CD4-positive, alpha-beta T cell treated with Interferon gamma for 1 hour (primary cell): ENCODE measurements around the gene SETBP1.

Source experiments
- DNase-seq: peaks from one replicate; pipeline ENCODE4 v3.0.0-alpha.2; 2020

SETBP1 gene

DNA sequence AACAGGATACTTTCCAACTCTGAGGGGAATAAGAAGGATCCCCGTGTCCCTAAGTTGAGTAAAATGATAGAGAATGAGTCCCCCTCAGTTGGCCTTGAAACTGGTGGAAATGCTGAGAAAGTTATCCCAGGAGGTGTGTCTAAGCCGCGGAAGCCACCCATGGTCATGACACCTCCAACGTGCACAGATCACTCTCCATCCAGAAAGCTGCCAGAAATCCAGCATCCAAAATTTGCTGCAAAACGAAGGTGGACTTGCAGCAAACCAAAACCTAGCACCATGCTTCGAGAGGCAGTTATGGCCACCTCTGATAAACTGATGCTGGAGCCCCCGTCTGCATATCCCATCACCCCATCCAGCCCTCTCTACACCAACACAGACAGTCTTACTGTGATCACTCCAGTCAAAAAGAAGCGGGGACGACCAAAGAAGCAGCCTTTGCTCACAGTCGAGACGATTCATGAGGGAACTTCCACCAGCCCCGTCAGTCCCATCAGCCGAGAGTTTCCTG is 270.1 kb downstream of the SETBP1 start:
- DNase-seq: no peak

DNA sequence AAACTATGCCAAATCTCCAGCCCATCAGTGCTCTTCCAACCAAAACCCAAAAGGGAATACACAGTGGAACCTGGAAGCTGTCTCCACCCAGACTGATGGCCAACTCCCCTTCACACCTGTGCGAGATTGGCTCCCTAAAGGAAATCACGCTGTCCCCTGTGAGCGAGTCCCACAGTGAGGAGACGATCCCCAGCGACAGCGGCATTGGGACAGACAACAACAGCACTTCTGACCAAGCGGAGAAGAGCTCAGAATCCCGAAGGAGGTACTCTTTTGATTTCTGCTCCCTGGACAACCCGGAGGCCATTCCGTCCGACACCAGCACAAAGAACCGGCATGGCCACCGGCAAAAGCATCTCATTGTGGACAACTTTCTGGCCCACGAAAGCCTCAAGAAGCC is 271.1 kb downstream of the SETBP1 start:
- no peak for DNase-seq

DNA sequence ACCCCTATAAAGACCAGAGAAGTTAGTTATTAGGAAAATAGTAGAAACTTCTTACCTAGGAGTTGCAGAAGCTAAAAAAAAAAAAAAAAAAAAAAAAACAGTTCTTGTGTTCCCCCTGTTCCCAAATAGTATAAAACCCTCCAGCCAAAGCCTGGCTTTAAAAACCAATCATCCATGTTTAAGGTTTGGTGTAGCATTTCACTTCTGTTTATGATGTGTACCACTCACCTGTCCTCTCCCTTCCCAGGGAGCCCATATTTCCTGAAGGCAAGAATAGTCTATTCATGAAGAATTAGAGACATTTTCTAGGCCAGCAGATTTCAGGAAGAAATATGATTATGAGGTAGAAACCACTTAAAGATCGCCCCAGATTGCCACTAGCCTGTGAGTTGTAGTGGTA is 273.6 kb downstream of the SETBP1 start:
- no peak for DNase-seq

DNA sequence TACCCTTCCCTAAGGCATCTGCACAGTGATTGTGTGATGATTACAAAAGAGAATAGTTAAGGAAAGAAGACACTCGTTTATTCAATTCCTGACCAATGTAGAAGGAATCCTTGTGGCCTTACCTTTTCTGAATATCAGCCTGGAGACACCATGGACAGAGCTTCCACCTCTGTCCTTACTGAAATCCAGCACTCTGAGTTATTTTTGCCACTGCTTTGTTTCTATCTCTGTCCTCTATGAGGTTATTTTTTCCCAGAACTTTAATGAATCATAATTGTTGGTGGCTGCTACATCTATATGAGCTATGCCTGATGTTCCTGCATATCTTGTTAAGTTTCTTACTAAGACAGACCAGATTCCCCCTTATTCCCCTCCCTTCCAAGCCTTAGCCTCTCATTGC is 275.1 kb downstream of the SETBP1 start:
- no peak for DNase-seq

DNA sequence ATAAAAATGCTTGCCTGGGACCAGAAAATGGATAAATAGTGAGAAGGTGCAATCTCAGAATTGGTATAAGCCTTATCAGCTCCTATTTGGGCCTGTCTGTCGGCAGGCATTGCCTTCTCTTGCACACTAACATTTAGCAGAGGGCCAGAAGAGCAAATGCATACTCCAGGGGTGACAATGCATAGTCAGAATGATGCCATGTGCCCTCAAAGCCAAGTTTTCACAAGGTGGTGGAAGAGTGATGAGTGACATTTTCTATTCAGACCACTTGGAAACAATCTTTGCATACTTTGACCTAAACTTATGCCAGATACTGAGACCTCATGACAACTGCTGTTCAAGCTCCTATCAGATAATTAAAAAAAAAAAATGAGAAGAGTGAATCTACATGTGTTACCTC is 276.3 kb downstream of the SETBP1 start:
- no peak for DNase-seq

DNA sequence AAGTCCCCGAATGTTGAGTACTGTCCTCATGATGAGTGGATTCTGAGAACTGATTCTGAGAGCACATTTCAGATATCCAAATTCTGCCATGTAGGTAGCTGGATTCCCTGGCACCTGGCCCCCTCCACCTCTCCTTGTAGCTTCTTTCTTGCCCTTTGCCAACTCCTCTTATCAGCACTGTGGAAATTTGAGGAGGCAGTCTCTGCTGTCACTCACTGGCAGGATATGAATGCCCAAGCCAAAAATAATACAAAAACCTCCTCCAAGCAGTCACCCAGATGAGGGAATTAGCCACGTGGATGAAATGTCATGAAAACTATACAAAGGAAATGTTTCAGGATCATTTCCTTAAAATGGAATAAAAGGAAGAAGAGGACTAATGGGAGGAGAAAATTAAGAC is 276.8 kb downstream of the SETBP1 start:
- DNase-seq: no peak

DNA sequence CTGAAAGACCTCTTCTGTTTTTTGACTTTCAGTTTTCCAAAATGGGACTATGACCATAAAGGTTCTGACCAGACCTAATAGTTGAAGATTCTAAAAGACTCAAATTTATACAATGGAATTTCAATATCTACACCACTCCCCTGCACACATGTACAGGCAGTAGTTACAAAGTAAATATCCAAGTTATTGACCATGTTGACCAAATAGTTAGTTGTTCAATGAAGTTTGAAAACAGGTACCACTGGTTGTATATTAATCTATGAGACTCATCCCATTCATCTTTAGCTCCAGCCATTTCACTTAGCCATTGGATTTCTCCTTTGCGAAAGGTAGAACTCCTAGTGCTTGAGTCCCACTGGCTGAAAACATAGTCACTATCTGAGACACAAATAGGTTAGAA is 277.4 kb downstream of the SETBP1 start:
- DNase-seq: no peak

DNA sequence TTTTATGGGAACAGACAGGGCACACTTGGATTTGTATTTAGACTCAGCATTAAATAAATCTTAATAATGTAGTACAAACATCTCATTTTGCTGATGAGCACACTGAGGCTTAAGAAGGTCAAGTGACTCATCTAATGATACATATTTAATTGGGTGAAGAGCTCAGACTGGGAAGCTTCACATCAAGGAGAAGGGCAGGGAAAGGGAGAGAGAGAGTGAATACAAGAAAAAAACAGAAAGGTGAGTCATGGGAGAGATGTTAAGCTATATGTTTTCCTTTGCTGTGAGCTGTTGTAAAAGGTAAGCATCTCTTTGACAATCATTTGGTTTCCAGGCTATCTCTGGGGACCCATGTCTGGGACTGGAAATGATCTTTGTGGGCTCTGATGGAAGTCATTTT is 277.8 kb downstream of the SETBP1 start:
- no peak for DNase-seq

DNA sequence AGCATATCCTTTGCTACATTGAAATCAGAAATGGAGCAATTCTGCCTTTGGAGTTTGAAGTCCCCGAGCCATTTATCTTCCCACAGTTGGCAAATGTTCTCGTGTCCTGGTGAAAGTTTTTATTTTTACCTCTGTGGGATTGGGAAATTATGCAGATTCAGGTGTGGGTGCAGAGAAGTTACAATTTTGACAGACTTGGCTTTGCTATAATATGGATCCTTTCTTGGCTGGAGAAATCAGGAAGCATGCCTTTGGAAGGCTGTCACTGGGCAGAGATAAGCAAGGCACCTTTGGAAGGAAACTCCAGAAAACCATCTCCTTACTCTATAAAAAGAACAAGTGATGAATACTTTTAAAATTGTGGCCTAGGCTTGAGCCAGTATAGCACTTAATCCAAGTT is 278.3 kb downstream of the SETBP1 start:
- DNase-seq: no peak

DNA sequence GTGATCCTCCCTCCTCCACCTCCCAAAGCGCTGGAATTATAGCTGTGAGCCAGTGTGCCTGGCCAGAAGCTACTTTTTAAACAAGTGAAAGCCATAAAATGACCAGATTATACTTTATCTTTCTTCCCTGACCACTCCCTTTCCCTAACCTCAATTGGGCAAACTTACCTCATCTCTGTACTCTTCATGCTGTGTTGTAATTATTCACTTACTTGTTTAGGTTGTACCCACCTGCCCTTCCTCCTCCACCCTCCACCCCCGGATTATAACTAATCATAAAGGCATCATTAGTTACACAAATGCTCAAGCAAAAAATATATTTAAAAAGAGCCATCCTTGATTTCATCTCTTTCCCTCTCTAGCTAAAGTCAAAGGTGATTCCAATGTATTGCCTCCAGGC is 279.9 kb downstream of the SETBP1 start:
- no peak for DNase-seq

DNA sequence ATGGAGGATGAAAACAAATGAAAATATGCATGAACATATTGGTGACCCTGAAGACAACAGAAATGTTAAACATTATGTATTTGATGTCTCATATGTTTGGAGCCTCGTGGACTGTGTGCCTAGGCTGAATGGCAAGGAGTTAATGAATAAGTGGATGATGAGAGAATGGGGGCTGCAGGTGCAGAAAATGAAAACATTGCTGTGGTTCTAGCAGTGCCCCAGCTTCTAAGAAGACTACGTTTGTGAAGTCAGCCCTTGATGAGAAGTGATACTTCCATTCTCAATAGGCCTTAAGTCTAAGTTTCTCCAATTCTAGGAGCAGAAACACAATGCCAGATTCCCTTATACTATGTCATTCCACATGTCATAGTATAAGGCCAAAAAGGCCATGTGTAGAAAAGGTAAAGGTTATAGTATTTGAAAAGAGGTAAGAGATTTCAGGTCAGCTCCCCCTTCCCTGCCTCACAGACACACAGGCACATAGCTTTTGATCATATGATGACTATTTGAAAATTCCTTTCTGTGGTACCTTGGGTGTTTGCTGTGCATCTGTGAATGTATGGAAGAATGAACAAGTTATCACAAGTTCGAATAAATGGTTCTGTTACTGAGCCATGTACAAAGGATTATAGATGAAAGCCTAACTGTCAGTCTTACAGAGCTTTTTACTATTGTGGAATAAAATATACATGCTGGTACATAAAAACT is 280.8 kb downstream of the SETBP1 start:
- DNase-seq: no peak

DNA sequence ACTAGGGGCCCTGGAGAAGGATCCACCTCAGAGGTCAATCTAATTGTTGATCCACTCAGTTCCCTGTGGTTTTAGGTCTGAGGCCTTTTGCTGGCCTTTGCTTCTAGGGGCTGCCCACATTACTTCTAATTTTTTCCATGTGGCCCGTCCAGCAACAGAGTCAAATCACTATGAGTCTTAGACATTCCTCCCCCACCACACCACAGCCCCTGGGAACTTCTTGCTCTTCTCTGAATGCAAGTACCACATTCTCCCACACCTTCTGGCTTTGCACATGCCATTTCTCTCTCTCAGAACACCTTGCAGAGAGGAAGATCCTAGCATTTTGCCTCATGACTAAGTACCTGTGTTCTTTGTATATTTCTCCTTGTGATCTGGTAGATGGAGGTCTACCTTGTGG is 286.9 kb downstream of the SETBP1 start:
- DNase-seq: no peak

DNA sequence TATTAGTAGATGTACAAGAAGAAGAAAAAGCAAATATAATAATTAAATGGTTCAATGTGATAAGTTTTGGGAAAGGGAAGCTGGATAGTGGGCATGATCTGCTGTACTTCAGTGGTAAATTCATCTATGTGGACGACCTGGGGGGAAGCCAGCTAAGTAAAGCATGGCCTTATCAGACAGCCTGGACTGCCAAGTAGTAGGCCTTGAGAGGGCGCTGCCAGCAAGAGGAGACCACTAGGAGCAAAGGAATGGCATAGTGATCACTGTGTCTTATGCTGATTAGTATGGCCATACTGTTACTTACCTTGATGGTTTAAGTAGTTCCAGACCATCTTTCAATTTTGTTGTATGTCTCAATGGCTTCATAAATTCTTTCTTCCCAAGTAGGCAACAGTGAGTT is 287.6 kb downstream of the SETBP1 start:
- no peak for DNase-seq

DNA sequence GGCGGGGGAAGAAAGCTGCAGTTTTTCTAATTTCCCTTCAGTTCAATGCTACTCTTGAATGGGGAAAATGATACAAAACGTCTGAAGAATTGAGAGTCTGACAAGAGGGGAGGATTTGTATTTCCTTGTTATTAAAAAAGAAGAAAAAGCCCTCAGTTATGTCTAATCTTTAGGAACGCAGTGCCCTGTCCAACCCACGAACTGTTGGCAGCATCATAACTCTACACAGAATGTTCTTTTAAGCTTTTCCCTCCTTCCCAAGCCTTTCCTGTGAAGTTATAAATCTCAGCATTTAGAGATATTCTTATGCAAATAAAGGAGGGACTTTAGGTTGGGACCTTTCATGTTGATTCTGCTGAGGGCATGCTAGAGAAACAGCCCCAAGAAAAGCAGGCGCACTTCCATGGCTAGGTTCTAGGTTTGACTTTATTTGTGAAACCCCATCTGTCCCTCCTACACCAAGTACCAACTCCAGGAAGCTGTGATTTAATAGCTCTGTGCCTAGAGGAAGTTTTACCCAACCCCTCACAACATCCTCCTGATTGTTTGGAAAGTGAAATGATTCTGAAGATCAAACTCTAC is 288.6 kb downstream of the SETBP1 start:
- no peak for DNase-seq

DNA sequence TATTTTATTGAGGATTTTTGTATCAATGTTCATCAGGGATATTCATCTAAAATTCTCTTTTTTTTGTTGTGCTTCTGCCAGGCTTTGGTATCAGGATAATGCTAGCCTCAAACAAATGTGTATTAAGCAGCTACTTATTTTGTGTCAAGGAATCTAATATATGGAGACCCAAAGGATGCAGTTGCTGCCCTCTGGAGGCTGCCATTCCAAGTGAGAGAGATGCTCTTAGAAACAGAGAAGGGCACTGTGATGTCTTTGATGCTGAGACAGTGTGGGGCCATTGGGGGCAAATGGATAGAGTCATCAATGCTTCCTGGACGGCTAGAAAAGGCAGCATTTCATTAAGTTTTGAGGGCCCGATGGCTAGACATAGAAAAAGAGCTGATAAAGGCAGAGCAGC is 292.6 kb downstream of the SETBP1 start:
- DNase-seq: no peak

DNA sequence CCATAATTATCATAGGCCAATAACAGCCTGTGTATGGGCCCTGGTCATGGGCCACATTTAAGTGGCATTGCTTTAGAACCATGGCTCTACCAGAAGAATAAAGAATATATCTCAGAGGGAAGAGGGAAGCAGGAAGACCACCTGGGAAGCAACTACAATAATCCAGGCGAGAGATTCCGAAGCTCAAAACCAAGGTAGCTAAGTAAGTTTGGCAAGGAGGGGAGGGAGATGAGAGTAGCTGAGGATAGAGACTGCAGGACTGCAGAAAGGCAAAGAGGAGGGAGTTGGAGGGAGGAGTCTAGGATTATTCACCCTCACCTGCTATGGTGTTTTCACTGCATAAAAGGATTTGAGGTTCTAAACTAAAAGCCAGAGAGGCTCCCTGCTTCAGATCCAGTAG is 293.5 kb downstream of the SETBP1 start:
- DNase-seq: no peak

DNA sequence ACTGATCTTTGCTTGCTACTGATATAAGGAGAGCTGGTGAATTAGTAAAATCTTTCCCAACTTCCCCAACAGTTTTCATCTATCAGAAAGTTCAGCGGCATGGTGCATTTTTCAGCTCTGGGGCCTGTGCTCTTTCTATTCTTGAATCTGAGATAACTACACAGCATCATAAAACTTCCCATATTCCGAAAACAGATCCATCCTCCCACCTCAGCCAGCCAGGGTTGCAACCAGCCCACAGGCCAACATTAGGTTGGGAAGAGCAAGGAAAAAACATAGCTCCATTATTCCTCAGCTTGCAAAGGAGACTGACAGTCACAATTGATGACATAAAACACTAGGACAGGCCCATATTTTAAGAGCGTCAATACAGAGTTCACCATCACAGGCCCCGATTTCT is 297.2 kb downstream of the SETBP1 start:
- DNase-seq: no peak

DNA sequence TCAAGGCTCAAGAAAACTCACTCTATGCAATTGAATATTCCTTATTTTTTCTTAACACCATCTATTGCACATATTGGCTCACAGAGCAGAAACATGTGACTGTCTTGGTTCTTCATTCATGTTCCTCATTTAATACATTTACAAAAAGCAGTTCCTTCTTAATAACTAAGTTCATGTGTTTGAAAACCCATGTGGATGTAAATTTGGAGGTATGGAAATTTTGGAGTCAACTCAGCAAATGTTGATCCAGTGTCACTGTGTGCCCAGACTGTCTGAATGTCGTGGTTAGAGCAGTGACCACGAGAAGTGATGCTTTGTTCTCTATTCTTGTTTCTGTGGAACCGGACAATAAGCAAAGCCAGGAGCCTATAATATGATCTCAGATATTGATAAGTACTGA is 299.1 kb downstream of the SETBP1 start:
- DNase-seq: no peak

DNA sequence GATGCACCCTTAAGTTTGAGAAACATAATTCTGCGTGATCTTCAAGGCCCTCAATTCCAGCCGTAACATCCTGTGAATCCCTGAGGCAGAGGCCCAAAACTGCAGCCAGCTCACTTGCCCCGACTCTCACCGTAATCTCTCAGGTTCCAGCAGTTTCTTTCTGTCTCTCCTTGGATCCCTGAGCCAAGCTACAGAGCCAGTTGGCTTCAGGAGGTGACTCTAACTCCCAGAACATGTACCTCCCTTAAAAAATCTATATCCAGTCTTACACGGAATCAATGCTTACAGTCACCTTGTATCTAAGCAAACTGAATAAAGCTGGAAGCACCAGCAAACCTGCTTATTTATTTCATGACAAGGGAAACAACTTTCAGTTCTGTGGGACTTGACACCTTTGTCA is 300.4 kb downstream of the SETBP1 start:
- no peak for DNase-seq

DNA sequence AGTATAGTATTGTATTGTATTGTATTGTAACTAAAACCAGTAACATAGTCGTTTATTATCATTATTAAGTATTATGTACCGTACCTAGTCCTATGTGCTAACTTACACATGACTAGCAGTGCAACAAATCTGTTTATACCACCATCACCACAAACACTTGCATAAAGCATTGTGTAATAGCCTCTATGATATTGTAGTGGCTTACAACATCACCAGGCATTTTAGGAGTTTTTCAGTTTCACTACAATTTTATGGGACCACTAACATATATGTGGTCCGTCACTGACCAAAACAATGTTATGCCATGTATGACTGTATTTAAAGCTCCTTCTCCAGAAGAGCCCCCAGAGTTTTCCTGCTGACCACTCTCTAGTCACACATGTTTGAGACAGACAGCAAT is 306.2 kb downstream of the SETBP1 start:
- no peak for DNase-seq

DNA sequence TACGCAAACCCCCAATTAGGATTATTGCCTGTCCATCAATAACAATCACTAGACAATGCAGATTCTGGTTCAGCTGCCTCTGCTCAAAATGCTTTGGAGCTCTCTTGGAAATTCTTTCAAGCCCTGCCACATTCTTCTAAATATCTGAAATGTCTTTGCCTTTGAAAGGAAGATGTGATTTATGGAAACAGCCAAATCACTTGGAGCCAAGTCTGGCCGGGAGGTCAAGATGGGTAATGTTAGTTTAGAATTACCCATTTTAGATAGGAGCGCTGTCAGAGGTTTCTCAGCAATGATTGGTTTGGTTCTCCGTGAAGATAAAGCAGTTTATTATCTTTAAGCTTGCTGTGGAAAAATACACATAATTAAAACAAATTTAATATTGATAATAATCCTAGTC is 306.7 kb downstream of the SETBP1 start:
- DNase-seq: no peak

DNA sequence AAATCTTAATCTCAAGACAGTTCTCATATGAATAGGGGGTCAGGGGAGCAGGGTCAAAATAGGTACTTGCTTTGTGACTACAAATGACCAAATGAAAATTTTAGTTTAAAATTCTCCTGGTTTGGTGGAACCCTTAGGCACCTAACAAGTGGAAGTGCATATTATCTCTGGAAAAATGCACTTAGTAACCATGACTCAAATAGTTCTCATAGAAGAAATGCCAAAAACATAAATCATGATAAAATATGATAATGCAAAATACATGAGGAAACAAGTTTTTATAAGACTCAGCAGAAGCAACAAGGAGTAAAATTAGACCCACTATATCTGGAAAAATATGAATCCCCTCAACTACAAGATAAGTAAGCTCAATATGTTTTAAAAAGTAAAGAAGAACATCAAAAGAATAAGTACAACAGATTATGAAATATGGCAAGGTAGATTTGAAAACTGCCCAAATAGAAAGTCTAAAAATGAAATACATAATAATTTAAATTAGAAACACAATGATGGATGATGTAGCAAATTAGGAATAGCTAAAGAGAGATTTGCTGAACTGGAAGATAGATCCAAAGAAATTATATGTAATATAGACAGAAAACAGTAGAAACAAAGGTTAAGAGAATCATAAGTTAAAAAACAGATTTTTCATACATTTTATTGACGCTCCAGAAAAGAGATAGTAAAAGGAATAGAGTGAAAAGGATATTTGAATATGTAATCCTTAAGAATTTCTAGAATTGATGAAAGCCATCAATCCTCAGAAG is 308.3 kb downstream of the SETBP1 start:
- DNase-seq: no peak

DNA sequence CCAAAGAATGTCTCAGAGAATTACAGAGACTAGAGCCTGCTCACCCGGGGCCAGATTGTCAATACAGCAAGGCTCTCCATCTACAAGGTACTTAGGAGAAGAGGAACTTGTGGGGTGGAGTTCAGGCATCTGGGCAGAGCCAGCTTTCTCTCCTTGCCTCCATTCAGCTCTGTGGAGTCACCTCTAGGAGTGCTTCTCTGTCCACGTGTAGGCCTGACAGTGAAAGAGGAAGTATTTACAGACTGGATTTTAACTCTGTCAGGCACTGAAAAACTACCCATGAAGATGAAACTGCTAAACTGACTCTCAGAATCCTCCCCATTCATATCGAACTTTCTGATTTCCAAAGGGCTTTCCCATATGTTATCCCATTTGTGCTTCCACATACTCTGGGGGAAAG is 315.6 kb downstream of the SETBP1 start:
- no peak for DNase-seq

DNA sequence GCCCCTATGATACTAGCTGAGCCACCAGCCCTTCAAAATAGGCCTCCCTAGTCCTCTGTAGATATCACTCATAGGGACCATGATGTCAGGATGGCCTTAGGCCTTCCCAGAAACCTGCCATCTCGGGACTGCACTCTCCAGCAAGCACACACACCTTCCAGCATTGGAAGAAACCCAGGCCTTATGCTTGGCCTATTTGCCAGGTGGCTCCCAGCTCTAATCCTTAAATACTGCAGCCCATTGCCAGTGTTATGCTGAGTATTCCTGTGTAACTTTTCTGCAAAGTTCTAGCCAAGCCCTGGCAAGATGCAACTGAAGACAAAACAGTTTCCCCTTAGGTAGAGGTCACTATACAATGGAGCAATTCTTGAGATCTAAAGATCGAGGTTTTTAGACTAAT is 316.5 kb downstream of the SETBP1 start:
- DNase-seq: no peak
